Measurements from ENCODE around the gene PDZRN3. TPM values are rescaled to one million over a fixed set of nuclear protein-coding genes. Genes with fewer than 3 reads are reported as not detected.

The PDZRN3 gene
- total and polyA plus RNA-seq, 2 of the 13 experiments (the other 11 are each of a cell fraction or from before 2014, with no cell fraction given): not detected

DNA sequence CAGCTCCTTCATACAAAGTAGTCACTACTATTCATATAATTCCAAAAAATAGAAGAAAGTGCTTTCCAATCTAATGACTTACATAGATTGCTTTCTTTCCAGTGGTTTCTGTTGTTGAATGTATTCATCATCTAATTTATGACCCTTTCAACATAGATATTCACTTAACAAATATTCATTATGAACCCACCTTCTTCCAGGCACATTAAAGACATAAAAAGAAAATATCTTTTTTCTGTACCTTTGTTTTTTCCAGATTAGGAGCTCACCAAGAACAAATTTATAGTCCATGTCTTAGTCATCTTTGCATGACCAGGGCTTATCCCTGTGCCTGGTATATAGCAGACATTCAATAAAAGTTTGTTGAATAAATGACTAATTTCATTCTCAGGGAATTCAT, 32.4 kb upstream of the PDZRN3 start:
- TF ChIP-seq ZNF431 (CRISPR knock-in tag; IDR thresholded peaks at IDR 0.05; ENCODE audit: borderline replicate concordance, low read depth) (no peak), SRF (IDR thresholded peaks at IDR 0.05; ENCODE audit: low read depth, low read length) (no peak)
- Histone ChIP-seq H3K36me3 (replicated peaks in 1 of 2; ENCODE audit: control insufficient read depth in 1 of 2, insufficient read depth in 2 of 2, low read length in 2 of 2) (no peaks in the 10 kb centered on the region), H3K4me3 (replicated peaks in 1 of 3; ENCODE audit: insufficient read depth in 1 of 3, low read depth in 2 of 3, low read length in 3 of 3) (no peak overlapping the region), H3K27ac (ENCODE audit: extremely low read length, insufficient read depth, low read length) (no peak overlapping the region), H4K20me1 (ENCODE audit: insufficient read depth, low read length) (no peaks in the 10 kb centered on the region), H3K4me2 (ENCODE audit: low read depth, low read length) (no peak overlapping the region), H3K9me3 (ENCODE audit: low read length) (no peaks in the 10 kb centered on the region), H3K9ac (ENCODE audit: insufficient read depth, low read depth, low read length) (no peak overlapping the region), H3K79me2 (ENCODE audit: insufficient read depth, low read length) (no peaks in the 10 kb centered on the region), H3K4me1 (ENCODE audit: insufficient read depth, low read length) (no peaks in the 10 kb centered on the region), H2AFZ (ENCODE audit: low read length) (no peak overlapping the region), H3K27me3 (ENCODE audit: control insufficient read depth in 1 of 2, insufficient read depth in 2 of 2, low read length in 2 of 2) (no peaks in the 10 kb centered on the region)
- FAIRE-seq: no peak
- POLR2A ChIA-PET: no interaction called here
- BruUV-seq (replicated peaks): no TSS peak
- no peak for DNase-seq (ENCODE audit: low spot score)
- in situ Hi-C loops (cut with HindIII; ENCODE audit: extremely low pct_ligation_motif_present, low pct_unique_long_range_greater_than_20kb) (no loop called here), intact Hi-C loops (cut with micrococcal nuclease; ENCODE audit: unreplicated experiment) (no loop called here)
- CTCF ChIA-PET (ENCODE audit: low intra/inter-chr PET ratio, low total read pairs): no interaction called here
- ATAC-seq: no peak

DNA sequence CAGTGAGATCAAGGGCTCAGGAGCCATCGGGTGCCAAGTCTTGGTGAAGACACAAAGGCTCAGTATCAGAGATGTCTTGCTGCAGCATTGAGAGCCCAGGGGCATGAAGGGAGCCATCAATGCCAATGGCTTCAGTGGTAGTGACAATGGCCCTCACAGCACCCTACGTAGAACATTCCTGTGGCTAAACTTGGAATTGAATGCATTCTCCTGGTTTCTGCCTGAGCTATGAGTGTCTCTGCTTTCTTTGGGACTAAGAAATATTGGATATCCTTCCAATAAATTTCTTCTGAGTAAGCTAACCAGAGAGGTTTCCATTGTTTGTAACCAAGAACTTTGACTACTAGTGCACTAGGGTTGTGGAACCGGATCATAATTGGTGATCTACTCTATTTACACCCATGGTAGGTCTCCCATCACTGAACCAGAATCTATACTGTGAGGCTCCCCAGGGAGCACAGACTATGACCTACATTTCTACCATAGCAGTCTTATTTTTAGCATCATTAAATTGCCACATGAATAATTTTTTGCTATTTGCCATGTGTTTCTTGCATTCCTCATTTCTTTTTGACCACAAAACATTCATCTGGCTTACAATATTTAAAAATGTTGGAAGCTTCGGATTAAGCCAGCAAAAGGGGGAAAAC, 31.6 kb upstream of the PDZRN3 start:
- no peak overlapping the region for H3K4me2 ChIP-seq (ENCODE audit: low read depth, low read length)
- no peaks in the 10 kb centered on the region for H3K79me2 ChIP-seq (ENCODE audit: insufficient read depth, low read length)
- no peak overlapping the region for H3K27ac ChIP-seq (ENCODE audit: extremely low read length, insufficient read depth, low read length)
- TF ChIP-seq ZSCAN25 (CRISPR knock-in tag; IDR thresholded peaks at IDR 0.05): no peak
- TF ChIP-seq ZNF430 (CRISPR knock-in tag; IDR thresholded peaks at IDR 0.05): no peak
- no peak for TF ChIP-seq ZNF557 (CRISPR knock-in tag; IDR thresholded peaks at IDR 0.05)
- TF ChIP-seq JUNB (CRISPR knock-in tag; IDR thresholded peaks at IDR 0.05; ENCODE audit: borderline replicate concordance): no peak
- no peak for TF ChIP-seq MED13 (CRISPR knock-in tag; IDR thresholded peaks at IDR 0.05)
- no peak for TF ChIP-seq KDM1A (CRISPR knock-in tag; IDR thresholded peaks at IDR 0.05)
- TF ChIP-seq NFE2L2 (IDR thresholded peaks at IDR 0.05; ENCODE audit: low read length): no peak
- TF ChIP-seq ZMYM2 (CRISPR knock-in tag; IDR thresholded peaks at IDR 0.05): no peak
- TF ChIP-seq CCDC6 (CRISPR knock-in tag; IDR thresholded peaks at IDR 0.05): no peak
- H2AFZ ChIP-seq (ENCODE audit: low read length): no peak overlapping the region
- ATAC-seq: no peak
- no peak for FAIRE-seq
- H3K36me3 ChIP-seq (replicated peaks in 1 of 2; ENCODE audit: control insufficient read depth in 1 of 2, insufficient read depth in 2 of 2, low read length in 2 of 2): no peaks in the 10 kb centered on the region
- no peaks in the 10 kb centered on the region for H3K4me1 ChIP-seq (ENCODE audit: insufficient read depth, low read length)
- H4K20me1 ChIP-seq (ENCODE audit: insufficient read depth, low read length): no peaks in the 10 kb centered on the region
- H3K4me3 ChIP-seq (replicated peaks in 1 of 3; ENCODE audit: insufficient read depth in 1 of 3, low read depth in 2 of 3, low read length in 3 of 3): no peak overlapping the region
- in situ Hi-C loops (cut with HindIII; ENCODE audit: extremely low pct_ligation_motif_present, low pct_unique_long_range_greater_than_20kb) (no loop called here), intact Hi-C loops (cut with micrococcal nuclease; ENCODE audit: unreplicated experiment) (no loop called here)
- BruUV-seq (replicated peaks): no TSS peak
- no peaks in the 10 kb centered on the region for H3K9me3 ChIP-seq (ENCODE audit: low read length)
- DNase-seq (ENCODE audit: low spot score): no peak
- CTCF ChIA-PET (ENCODE audit: low intra/inter-chr PET ratio, low total read pairs): no interaction called here
- 37% methylated on average over 4 of the region's 4 CpGs for WGBS (ENCODE audit: low lambda C conversion rate)
- POLR2A ChIA-PET: no interaction called here
- no peaks in the 10 kb centered on the region for H3K27me3 ChIP-seq (ENCODE audit: control insufficient read depth in 1 of 2, insufficient read depth in 2 of 2, low read length in 2 of 2)
- H3K9ac ChIP-seq (ENCODE audit: insufficient read depth, low read depth, low read length): no peak overlapping the region

Data from HepG2 (cell line).